Measurements from ENCODE around the gene CSTF1.

CSTF1 gene

GRCh38 chr20:56383334-56383733 is 9.1 kb upstream of the CSTF1 start:
- peaks cover 83% of the 10 kb centered on the region for H3K36me3 ChIP-seq (ENCODE audit: insufficient read depth, low read length)
- no peak overlapping the region for H2AFZ ChIP-seq (ENCODE audit: low read length)
- H3K9me2 ChIP-seq (replicated peaks; ENCODE audit: low read depth, low read length), result no peaks in the 10 kb centered on the region

DNA sequence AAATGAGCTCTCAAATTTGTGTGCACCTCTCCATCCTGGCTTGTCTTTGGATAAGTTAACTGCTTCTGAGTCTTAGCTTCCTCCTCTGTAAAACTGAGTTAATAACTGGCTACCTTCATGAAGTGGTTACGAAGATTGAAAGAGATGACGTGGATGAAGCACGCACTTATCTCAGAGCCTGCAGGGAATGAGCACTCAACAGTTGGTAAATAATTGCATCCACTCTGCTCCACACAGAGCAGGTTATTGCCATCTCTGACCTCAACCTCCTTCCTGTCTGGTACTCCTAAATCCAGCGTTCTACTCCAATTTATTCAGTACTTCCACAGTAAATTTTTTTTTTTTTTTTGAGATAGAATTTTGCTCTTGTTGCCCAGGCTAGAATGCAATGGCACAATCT is 7.3 kb upstream of the CSTF1 start:
- TF ChIP-seq, protein P1, sequence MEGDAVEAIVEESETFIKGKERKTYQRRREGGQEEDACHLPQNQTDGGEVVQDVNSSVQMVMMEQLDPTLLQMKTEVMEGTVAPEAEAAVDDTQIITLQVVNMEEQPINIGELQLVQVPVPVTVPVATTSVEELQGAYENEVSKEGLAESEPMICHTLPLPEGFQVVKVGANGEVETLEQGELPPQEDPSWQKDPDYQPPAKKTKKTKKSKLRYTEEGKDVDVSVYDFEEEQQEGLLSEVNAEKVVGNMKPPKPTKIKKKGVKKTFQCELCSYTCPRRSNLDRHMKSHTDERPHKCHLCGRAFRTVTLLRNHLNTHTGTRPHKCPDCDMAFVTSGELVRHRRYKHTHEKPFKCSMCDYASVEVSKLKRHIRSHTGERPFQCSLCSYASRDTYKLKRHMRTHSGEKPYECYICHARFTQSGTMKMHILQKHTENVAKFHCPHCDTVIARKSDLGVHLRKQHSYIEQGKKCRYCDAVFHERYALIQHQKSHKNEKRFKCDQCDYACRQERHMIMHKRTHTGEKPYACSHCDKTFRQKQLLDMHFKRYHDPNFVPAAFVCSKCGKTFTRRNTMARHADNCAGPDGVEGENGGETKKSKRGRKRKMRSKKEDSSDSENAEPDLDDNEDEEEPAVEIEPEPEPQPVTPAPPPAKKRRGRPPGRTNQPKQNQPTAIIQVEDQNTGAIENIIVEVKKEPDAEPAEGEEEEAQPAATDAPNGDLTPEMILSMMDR (conservative IDR thresholded peaks at IDR 0.05; ENCODE audit: low read length), result no peak
- no peak for TF ChIP-seq EZH2phosphoT487 (IDR thresholded peaks at IDR 0.05; ENCODE audit: borderline replicate concordance)
- no peaks in the 10 kb centered on the region for H3K9me2 ChIP-seq (replicated peaks; ENCODE audit: low read depth, low read length)
- no peaks in the 10 kb centered on the region for H3K27me3 ChIP-seq (ENCODE audit: insufficient read depth, low read length, poor library complexity, severe bottlenecking)
- H3K36me3 ChIP-seq (ENCODE audit: insufficient read depth, low read length), result peaks cover 75% of the 10 kb centered on the region; the same call in 1 of the 2 replicates
- H3K9ac ChIP-seq (ENCODE audit: low read depth, low read length, poor library complexity, severe bottlenecking), result peak overlapping the region; percentile 23
- peak overlapping the region; percentile 83 for H3K4me2 ChIP-seq (ENCODE audit: low read depth, low read length, poor library complexity, severe bottlenecking)
- no peak overlapping the region for H2AFZ ChIP-seq (ENCODE audit: low read length)
- peak overlapping the region; percentile 22 for H3K4me3 ChIP-seq (ENCODE audit: low read length, poor library complexity, severe bottlenecking)
- no peaks in the 10 kb centered on the region for H3F3A ChIP-seq (ENCODE audit: low read depth)
- H3K79me2 ChIP-seq (ENCODE audit: insufficient read depth, low read length), result peaks cover 93% of the 10 kb centered on the region
- H3K9me3 ChIP-seq (ENCODE audit: insufficient read depth, low read depth, low read length), result no peaks in the 10 kb centered on the region
- H4K20me1 ChIP-seq (ENCODE audit: insufficient read depth, low read length, poor library complexity, severe bottlenecking), result peaks cover 38% of the 10 kb centered on the region
- peaks cover 75% of the 10 kb centered on the region for H3K4me1 ChIP-seq (ENCODE audit: insufficient read depth, low read length, poor library complexity, severe bottlenecking)

More at GRCh38 chr20:56383334-56383733, 9.1 kb upstream of the CSTF1 start:
- no peak for TF ChIP-seq EZH2phosphoT487 (IDR thresholded peaks at IDR 0.05; ENCODE audit: borderline replicate concordance)
- TF ChIP-seq, protein P1 (conservative IDR thresholded peaks at IDR 0.05; ENCODE audit: low read length), result no peak
- Histone ChIP-seq H3K27me3 (ENCODE audit: insufficient read depth, low read length, poor library complexity, severe bottlenecking) (no peaks in the 10 kb centered on the region), H3K79me2 (ENCODE audit: insufficient read depth, low read length) (peaks cover 89% of the 10 kb centered on the region), H3K9me3 (ENCODE audit: insufficient read depth, low read depth, low read length) (no peaks in the 10 kb centered on the region), H3K4me2 (ENCODE audit: low read depth, low read length, poor library complexity, severe bottlenecking) (peak overlapping the region; percentile 83), H4K20me1 (ENCODE audit: insufficient read depth, low read length, poor library complexity, severe bottlenecking) (peaks cover 32% of the 10 kb centered on the region), H3K4me1 (ENCODE audit: insufficient read depth, low read length, poor library complexity, severe bottlenecking) (peaks cover 60% of the 10 kb centered on the region), H3K9ac (ENCODE audit: low read depth, low read length, poor library complexity, severe bottlenecking) (peak overlapping the region; percentile 23), H3K4me3 (ENCODE audit: low read length, poor library complexity, severe bottlenecking) (peak overlapping the region; percentile 22), H3F3A (ENCODE audit: low read depth) (no peaks in the 10 kb centered on the region)

DNA sequence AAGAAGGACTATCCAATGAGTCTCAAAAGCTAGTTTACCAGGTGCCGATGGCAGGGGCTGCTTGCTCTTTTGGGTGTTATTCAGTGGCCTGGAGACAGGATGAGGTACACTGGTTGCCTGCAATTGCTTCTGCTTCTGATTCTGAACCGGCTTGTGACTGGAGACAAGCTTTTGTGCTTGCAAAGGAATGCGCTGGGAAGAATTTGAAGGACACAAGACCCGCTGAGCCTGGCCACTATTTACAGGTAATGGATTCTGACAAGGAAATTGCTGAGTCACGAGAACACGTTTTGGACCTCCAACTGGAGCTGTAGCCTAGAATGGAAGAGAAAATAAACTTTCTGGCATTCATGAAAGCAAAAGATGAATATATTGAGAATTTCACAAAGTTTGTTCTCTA is 6.2 kb upstream of the CSTF1 start:
- Histone ChIP-seq H3K4me3 (ENCODE audit: low read length, poor library complexity, severe bottlenecking) (no peak overlapping the region), H2AFZ (ENCODE audit: low read length) (no peak overlapping the region), H3K9me3 (ENCODE audit: insufficient read depth, low read depth, low read length) (no peaks in the 10 kb centered on the region), H3K9me2 (replicated peaks; ENCODE audit: low read depth, low read length) (no peaks in the 10 kb centered on the region), H4K20me1 (ENCODE audit: insufficient read depth, low read length, poor library complexity, severe bottlenecking) (peaks cover 38% of the 10 kb centered on the region), H3F3A (ENCODE audit: low read depth) (no peaks in the 10 kb centered on the region), H3K4me1 (ENCODE audit: insufficient read depth, low read length, poor library complexity, severe bottlenecking) (peaks cover 79% of the 10 kb centered on the region), H3K27me3 (ENCODE audit: insufficient read depth, low read length, poor library complexity, severe bottlenecking) (no peaks in the 10 kb centered on the region), H3K79me2 (ENCODE audit: insufficient read depth, low read length) (peaks cover 96% of the 10 kb centered on the region), H3K4me2 (ENCODE audit: low read depth, low read length, poor library complexity, severe bottlenecking) (peak overlapping the region; percentile 83), H3K9ac (ENCODE audit: low read depth, low read length, poor library complexity, severe bottlenecking) (no peak overlapping the region), H3K36me3 (ENCODE audit: insufficient read depth, low read length) (peaks cover 66% of the 10 kb centered on the region; the same call in 1 of the 2 replicates)
- TF ChIP-seq, protein P1 (conservative IDR thresholded peaks at IDR 0.05; ENCODE audit: low read length), result no peak
- no peak for TF ChIP-seq EZH2phosphoT487 (IDR thresholded peaks at IDR 0.05; ENCODE audit: borderline replicate concordance)
